Measurements from ENCODE around the gene PRPF40A. TPM values are rescaled to one million over a fixed set of nuclear protein-coding genes. Genes with fewer than 3 reads are reported as not detected.

Gene PRPF40A
- total and polyA plus RNA-seq, 2 of the 13 experiments (the other 11 are each of a cell fraction or from before 2014, with no cell fraction given): 146 to 207 TPM

DNA sequence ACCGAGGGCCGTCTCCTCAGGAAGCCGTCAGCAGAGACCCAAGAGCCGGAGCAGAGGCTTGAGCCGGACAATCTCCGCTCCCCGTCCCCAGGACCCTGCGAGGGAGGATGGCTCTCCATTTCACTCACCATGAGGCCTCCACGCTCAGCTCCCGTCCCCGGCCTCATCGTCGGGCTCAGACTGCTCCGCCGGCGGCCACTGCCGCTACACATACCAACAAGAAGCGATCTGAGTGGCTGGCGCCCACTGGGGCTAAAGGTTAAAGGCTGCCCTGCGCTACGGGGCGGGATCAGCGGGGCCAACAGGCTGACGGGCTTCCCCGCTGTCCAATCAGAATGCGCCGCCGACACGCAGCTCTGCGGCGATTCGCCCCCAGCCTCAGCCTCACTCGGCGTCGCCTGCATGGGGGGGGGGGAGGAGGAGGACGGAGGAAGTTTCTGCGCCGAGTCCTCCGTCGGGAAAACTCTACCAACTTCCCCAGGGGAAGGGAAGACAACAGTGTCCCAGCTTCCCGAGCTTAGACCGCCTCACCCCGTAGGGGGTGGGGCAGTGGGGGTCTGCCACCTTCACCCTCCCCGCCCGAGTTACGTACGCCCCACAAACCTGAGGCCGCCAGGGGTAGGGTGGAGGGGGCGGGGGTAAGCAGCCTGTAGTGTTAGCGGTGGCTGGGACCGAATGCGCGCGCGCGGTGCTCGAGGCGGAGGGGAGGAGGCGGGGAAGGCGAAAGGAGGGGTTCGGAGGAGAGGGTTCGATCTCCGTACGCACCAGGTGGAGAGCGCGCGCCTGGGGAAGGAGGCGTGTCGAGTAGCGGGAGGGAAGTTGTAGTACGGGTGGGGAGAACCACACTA is at the start of gene PRPF40A (continued):
- TF ChIP-seq, protein P1, sequence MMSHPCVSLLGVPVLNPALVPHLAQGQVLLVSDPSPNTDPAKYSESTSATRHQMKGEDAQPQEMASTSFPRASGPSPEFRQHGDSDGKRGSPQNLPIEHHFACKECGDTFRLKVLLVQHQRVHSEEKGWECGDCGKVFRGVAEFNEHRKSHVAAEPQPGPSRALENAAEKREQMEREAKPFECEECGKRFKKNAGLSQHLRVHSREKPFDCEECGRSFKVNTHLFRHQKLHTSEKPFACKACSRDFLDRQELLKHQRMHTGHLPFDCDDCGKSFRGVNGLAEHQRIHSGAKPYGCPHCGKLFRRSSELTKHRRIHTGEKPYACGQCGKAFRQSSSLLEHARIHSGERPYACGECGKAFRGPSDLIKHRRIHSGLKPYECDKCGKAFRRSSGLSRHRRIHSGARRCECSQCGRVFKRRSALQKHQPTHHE (CRISPR knock-in tag; IDR thresholded peaks at IDR 0.05; ENCODE audit: borderline replicate concordance): no peak
- TF ChIP-seq ZSCAN21 (CRISPR knock-in tag; IDR thresholded peaks at IDR 0.05; ENCODE audit: borderline replicate concordance): peak; percentile 54; the same call in 1 of the 2 replicates
- TF ChIP-seq, protein P2, sequence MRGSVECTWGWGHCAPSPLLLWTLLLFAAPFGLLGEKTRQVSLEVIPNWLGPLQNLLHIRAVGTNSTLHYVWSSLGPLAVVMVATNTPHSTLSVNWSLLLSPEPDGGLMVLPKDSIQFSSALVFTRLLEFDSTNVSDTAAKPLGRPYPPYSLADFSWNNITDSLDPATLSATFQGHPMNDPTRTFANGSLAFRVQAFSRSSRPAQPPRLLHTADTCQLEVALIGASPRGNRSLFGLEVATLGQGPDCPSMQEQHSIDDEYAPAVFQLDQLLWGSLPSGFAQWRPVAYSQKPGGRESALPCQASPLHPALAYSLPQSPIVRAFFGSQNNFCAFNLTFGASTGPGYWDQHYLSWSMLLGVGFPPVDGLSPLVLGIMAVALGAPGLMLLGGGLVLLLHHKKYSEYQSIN (CRISPR knock-in tag; IDR thresholded peaks at IDR 0.05; ENCODE audit: borderline replicate concordance): no peak
- TF ChIP-seq ZNF850 (CRISPR knock-in tag; conservative IDR thresholded peaks at IDR 0.05): no peak
- peak; percentile 79 for TF ChIP-seq ZBTB3 (CRISPR knock-in tag; IDR thresholded peaks at IDR 0.05; ENCODE audit: borderline replicate concordance, low read depth)
- peak; percentile 99 for TF ChIP-seq ZFX (CRISPR knock-in tag; IDR thresholded peaks at IDR 0.05; ENCODE audit: low read depth)
- no peak for TF ChIP-seq CEBPB (IDR thresholded peaks at IDR 0.05; ENCODE audit: borderline replicate concordance, low read depth, low read length)
- TF ChIP-seq ZGPAT (CRISPR knock-in tag; IDR thresholded peaks at IDR 0.05): no peak; the same call in 1 of the 2 replicates
- peak; percentile 65 for TF ChIP-seq ZNF546 (CRISPR knock-in tag; conservative IDR thresholded peaks at IDR 0.05)
- TF ChIP-seq AKNA (CRISPR knock-in tag; IDR thresholded peaks at IDR 0.05; ENCODE audit: borderline replicate concordance): no peak; the same call in 1 of the 2 replicates
- no peak for TF ChIP-seq THYN1 (CRISPR knock-in tag; IDR thresholded peaks at IDR 0.05; ENCODE audit: borderline replicate concordance, low read depth)
- peak; percentile 96 for TF ChIP-seq CREM (IDR thresholded peaks at IDR 0.05)
- peak; percentile 52; the same call in 1 of the 2 replicates for TF ChIP-seq CREM (CRISPR knock-in tag; IDR thresholded peaks at IDR 0.05)
- no peak; the same call in 1 of the 2 replicates for TF ChIP-seq BCL6 (CRISPR knock-in tag; IDR thresholded peaks at IDR 0.05)
- TF ChIP-seq ZNF607 (CRISPR knock-in tag; IDR thresholded peaks at IDR 0.05; ENCODE audit: borderline replicate concordance): peak; percentile 88
- TF ChIP-seq, protein P3, sequence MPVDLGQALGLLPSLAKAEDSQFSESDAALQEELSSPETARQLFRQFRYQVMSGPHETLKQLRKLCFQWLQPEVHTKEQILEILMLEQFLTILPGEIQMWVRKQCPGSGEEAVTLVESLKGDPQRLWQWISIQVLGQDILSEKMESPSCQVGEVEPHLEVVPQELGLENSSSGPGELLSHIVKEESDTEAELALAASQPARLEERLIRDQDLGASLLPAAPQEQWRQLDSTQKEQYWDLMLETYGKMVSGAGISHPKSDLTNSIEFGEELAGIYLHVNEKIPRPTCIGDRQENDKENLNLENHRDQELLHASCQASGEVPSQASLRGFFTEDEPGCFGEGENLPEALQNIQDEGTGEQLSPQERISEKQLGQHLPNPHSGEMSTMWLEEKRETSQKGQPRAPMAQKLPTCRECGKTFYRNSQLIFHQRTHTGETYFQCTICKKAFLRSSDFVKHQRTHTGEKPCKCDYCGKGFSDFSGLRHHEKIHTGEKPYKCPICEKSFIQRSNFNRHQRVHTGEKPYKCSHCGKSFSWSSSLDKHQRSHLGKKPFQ (CRISPR knock-in tag; IDR thresholded peaks at IDR 0.05; ENCODE audit: insufficient replicate concordance): no peak

Measured in HepG2 (cell line).